GM12891 (cell line): ENCODE results near the gene U2SURP.

ENCODE experiments used
- DNase-seq: peaks from one replicate; pipeline ENCODE4 v3.0.0; 2011; ENCODE audit warnings: low spot score; ENCODE audit not compliant: insufficient read length
- FAIRE-seq: peaks from 2 replicates; lab custom pipeline; 2011; peaks lifted over from hg19 to GRCh38; lab: Jason Lieb, UNC
- PAX5 ChIP-seq: IDR thresholded peaks from 2 replicates; pipeline ENCODE4 v1.6.1; 2011; ENCODE audit warnings: low read length, moderate library complexity, mild to moderate bottlenecking; ENCODE audit not compliant: insufficient read depth, severe bottlenecking
- POLR2A ChIP-seq: IDR thresholded peaks from 2 replicates; pipeline ENCODE4 v1.6.1; 2011; ENCODE audit warnings: low read depth, low read length, control low read depth
- POLR2AphosphoS5 ChIP-seq: IDR thresholded peaks from 2 replicates; pipeline ENCODE4 v1.6.1; 2011; ENCODE audit warnings: low read depth, low read length, control low read depth
- POU2F2 ChIP-seq: IDR thresholded peaks from 2 replicates; pipeline ENCODE4 v1.6.1; 2011; ENCODE audit warnings: low read depth, mild to moderate bottlenecking, control low read depth, low read length, moderate library complexity
- SPI1 ChIP-seq: IDR thresholded peaks from 2 replicates; pipeline ENCODE4 v1.6.1; 2011; ENCODE audit warnings: low read depth, low read length, control low read depth
- TAF1 ChIP-seq: IDR thresholded peaks from 2 replicates; pipeline ENCODE4 v1.6.1; 2011; ENCODE audit warnings: low read depth, low read length, control low read depth

The U2SURP gene

DNA sequence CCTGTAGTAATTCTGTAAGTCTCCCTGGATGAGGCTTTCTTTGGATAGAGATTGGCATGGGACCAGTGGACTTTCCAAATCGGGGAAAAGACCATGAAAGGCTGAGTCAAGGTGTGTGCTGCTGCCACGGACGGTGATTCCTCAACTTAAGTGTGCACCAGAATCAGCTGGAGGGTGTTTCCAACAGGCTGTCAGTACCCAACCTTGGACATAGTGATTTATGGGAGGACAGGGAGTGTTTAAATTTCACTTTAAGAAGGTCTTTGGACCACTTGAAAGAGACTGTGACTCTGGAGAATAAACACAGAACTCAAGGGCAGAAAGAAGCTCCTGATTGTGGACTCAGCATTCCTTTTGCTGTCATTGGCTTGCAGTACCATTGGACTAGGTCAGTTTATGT, 97.8 kb downstream of the U2SURP start:
- FAIRE-seq: no peak

DNA sequence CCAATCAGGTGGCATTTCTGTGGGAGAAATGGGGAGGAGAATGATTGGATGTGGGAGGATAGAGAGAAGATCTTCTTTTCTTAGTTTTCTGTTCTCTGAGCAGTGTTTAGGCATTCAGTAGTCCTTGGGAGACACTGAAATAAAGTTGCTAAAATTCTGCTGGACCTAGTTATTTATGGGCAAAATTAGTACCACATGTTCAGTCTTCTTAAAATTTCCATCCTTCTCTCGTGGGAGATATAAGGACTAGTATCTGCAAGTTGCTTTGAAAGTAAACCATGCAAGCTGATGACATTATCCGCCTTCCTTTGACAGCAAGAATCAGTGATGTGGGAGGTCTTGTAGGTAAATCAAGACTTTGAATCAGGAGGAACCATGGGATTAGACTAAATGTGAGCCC, 98.3 kb downstream of the U2SURP start:
- no peak for TF ChIP-seq POU2F2
- no peak for TF ChIP-seq POLR2A
- TF ChIP-seq POLR2AphosphoS5: no peak
- TF ChIP-seq SPI1: no peak
- no peak for TF ChIP-seq PAX5
- TF ChIP-seq TAF1: no peak
- no peak for DNase-seq
- no peak for FAIRE-seq

More for the DNA sequence above, 97.8 kb downstream of the U2SURP start:
- DNase-seq: no peak
- TF ChIP-seq SPI1: no peak
- no peak for TF ChIP-seq PAX5
- TF ChIP-seq POLR2A: no peak

DNA sequence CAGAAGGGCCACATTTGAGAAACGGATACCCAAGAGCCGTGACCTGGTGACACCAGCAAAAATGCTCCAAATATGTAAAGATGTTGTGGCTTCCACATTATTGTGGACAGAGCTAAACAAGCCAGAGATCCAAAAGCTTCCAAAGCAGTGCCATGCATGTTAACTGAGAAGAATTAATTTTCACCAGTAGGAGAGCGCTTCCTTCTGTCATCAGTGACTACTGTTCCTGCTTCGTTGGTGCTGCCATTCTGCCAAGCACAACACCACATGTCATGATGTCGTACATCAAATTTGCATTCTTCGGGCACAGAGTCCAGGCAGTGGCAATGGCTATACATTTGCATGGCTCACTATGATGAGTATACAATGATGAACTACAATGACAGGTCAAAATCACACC, 99.1 kb downstream of the U2SURP start:
- FAIRE-seq (no peak), DNase-seq (no peak)
- no peak for TF ChIP-seq POLR2A
- TF ChIP-seq TAF1: no peak
- no peak for TF ChIP-seq POU2F2
- no peak for TF ChIP-seq SPI1
- no peak for TF ChIP-seq POLR2AphosphoS5
- no peak for TF ChIP-seq PAX5

GRCh38 chr3:143101792-143102381, 100.5 kb downstream of the U2SURP start:
- TF ChIP-seq TAF1: no peak
- FAIRE-seq: no peak
- DNase-seq: no peak

DNA sequence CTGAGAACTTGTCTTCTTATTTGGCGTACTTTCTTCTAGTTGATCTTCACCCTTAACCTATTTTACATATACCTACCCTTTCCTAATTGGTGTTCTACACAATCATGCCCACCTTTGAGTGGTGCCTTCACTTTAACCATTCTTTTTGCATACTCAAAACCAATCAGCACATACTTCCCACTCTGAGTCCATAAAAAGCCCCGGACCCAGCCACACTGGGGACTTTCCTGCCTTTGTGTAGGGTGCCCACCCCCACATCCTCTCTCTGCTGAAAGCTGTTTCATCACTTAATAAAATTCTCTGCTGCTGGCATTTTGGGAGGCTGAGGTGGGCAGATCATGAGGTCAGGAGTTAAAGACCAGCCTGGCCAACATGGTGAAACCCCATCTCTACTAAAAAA, 102.3 kb downstream of the U2SURP start:
- DNase-seq (no peak), FAIRE-seq (peak; percentile 33)
- no peak for TF ChIP-seq PAX5
- no peak for TF ChIP-seq SPI1
- peak; percentile 66; the same call in 1 of the 2 replicates for TF ChIP-seq POU2F2
- TF ChIP-seq TAF1: no peak
- no peak for TF ChIP-seq POLR2A
- no peak for TF ChIP-seq POLR2AphosphoS5

GRCh38 chr3:143105170-143105569, 103.8 kb downstream of the U2SURP start:
- FAIRE-seq (peak; percentile 5), DNase-seq (no peak)
- no peak for TF ChIP-seq SPI1
- TF ChIP-seq PAX5: no peak
- no peak for TF ChIP-seq TAF1
- no peak for TF ChIP-seq POLR2A
- TF ChIP-seq POLR2AphosphoS5: no peak
- TF ChIP-seq POU2F2: no peak

GRCh38 chr3:143109861-143110260, 108.5 kb downstream of the U2SURP start:
- DNase-seq (no peak), FAIRE-seq (no peak)
- TF ChIP-seq PAX5: no peak
- no peak for TF ChIP-seq POLR2AphosphoS5
- no peak for TF ChIP-seq POLR2A
- no peak for TF ChIP-seq SPI1
- no peak for TF ChIP-seq POU2F2
